Heart right ventricle (tissue), 16 donors: ENCODE measurements around the gene ILK. TPM values are rescaled to one million over a fixed set of nuclear protein-coding genes. Genes with fewer than 3 reads are reported as not detected.

Experiments used
- ATAC-seq, 8 donors: fragments of 200-7000 bp; cut with Tn5 transposase; one replicate each; pipeline ENCODE4 v1.9.1; 2020; ENCODE audit warnings: mild to moderate bottlenecking in 8 of 8, moderate library complexity in 8 of 8, moderate number of reproducible peaks in 1 of 8
- DNase-seq, 2 donors: peaks; one replicate each; pipeline ENCODE4 v3.0.0-alpha.2; 2020
- H3K27ac ChIP-seq, 10 donors: fragments of 200-600 bp; sonication (generic) in 2 of 10; one replicate each; pipeline versions ENCODE4 v1.5.0 to v1.8.0; 2020 to 2022; ENCODE audit warnings: mild to moderate bottlenecking in 3 of 10
- H3K27me3 ChIP-seq, 7 donors: fragments of 200-600 bp; one replicate each; pipeline ENCODE4 v1.8.0; 2021 to 2022; ENCODE audit warnings: mild to moderate bottlenecking in 2 of 7
- H3K36me3 ChIP-seq, 9 donors: fragments of 200-600 bp; sonication (generic) in 1 of 9; one replicate each; pipeline versions ENCODE4 v1.5.0 to v1.8.0; 2020 to 2022; ENCODE audit warnings: mild to moderate bottlenecking in 2 of 9
- H3K4me1 ChIP-seq, 9 donors: fragments of 200-600 bp; sonication (generic) in 1 of 9; one replicate each; pipeline versions ENCODE4 v1.5.0 to v1.8.0; 2020 to 2022; ENCODE audit warnings: mild to moderate bottlenecking in 4 of 9
- H3K4me3 ChIP-seq, 10 donors: fragments of 200-600 bp; sonication (generic) in 2 of 10; one replicate each; pipeline versions ENCODE4 v1.5.0 to v1.8.0; 2020 to 2022; ENCODE audit warnings: mild to moderate bottlenecking in 7 of 10, moderate library complexity in 2 of 10
- H3K9me3 ChIP-seq, 11 donors: fragments of 200-600 bp in 10 of 11; sonication (generic) in 2 of 11; one replicate each; pipeline versions ENCODE4 v1.5.0 to v1.8.0; 2013 to 2022; ENCODE audit warnings: mild to moderate bottlenecking in 2 of 11, control low read depth in 1 of 11, moderate library complexity in 1 of 11
- WGBS, 2 donors: extraction: QIAGEN DNeasy Blood & Tissue Kit; methylation state at CpG; one replicate each; pipeline ENCODE4 v1.1.7; 2013; ENCODE audit warnings: inconsistent platforms in 1 of 2; 5-methylcytosine and 5-hydroxymethylcytosine counted together
- intact Hi-C, 10 donors: fragments of 100-400 bp; cut with DNase I; formaldehyde crosslinking; loops; one replicate each; pipeline versions ENCODE4 v1.11.1 to v1.14.2; 2022
- polyA plus RNA-seq, 2 donors: library from polyadenylated mRNA; stranded (reverse); fragments of 200-250 nt; gene quantifications; one replicate each; pipeline ENCODE4 v1.2.3, GENCODE V29; 2013
- total RNA-seq, 10 donors: library from RNA; stranded (reverse); fragmentation: NEBNext Ultra II Directional in 3 of 10; extraction: Animal tissue kit (Norgen Biotek cat#: 25700) in 3 of 10; gene quantifications; one replicate each; pipeline versions ENCODE4 v1.2.1 to v1.2.4, GENCODE V29; 2021 to 2023
- TF ChIP-seq, protein P1 (sequence below), 9 donors: fragments of 200-600 bp; sonication (generic) in 2 of 9; IDR thresholded peaks; one replicate each; pipeline versions ENCODE4 v1.5.0 to v1.8.0; 2021 to 2022; ENCODE audit warnings: antibody characterized with exemption in 9 of 9, mild to moderate bottlenecking in 5 of 9, moderate library complexity in 1 of 9
- donor health status: Arrhythmogenic right ventricular cardiomyopathy.
- donor health status: ischemic (EF 13 %, LVEDD 7.1; RV severe dilation, severe dysfunction).
- donor health status: healthy with polysubstance abuse.
- donor health status: DM: no; HTN: yes; CAD: no.
- donor health status: DM: no; HTN: no; CAD: no.
- donor health status: ischemic (EF 25% LVEDD 6.9; RV normal size, moderate dysfunction).
- donor health status: ischemic (EF 25% LVEDD 5.7; RV mildly dilated, moderate dysfunction).
- donor health status: healthy.
- donor health status: DM: yes; HTN: yes; CAD: no.
- donor health status: Ischemic cardiomyopathy.
- donor health status: ischemic (EF 35%, LVEDD 5.7; RV mildly dilated, moderate dysfunction).
- donor health status: nonischemic (EF 11% LVEDD 7.7; RV severe dilation, severe dysfunction).
- donor health status: DM: yes; HTN: yes; CAD: no.
- donor health status: PGD.
- donor health status: ischemic (EF 29% LVEDD 5.4; RV normal size, mild dysfunction).
- donor health status: nonischemic (EF 23%, LVEDD 6.1; RV moderate dilation, normal function).

The ILK gene
- total and polyA plus RNA-seq, 12 donors, result 150 to 247 (median 214) TPM

DNA sequence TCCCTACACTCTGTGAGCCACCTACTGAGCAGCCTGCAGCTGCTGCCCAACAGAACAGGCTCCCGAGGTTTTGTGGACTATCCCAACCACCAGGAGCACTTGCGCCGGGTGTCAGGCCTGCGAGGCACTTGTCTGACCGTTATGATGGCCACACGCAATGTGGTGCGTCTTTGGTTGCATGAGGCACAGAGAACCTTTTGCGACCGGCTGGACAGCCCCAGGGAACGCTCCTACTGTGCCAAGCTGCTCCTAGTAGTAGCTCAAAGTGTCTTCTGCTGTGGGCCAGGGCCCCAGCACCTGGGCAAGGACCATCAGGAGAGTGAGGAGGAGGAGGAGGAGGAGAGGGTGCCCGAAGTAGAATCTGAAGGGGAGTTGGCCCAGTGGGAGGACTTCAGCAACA, 46.5 kb upstream of the ILK start:
- TF ChIP-seq, protein P1, sequence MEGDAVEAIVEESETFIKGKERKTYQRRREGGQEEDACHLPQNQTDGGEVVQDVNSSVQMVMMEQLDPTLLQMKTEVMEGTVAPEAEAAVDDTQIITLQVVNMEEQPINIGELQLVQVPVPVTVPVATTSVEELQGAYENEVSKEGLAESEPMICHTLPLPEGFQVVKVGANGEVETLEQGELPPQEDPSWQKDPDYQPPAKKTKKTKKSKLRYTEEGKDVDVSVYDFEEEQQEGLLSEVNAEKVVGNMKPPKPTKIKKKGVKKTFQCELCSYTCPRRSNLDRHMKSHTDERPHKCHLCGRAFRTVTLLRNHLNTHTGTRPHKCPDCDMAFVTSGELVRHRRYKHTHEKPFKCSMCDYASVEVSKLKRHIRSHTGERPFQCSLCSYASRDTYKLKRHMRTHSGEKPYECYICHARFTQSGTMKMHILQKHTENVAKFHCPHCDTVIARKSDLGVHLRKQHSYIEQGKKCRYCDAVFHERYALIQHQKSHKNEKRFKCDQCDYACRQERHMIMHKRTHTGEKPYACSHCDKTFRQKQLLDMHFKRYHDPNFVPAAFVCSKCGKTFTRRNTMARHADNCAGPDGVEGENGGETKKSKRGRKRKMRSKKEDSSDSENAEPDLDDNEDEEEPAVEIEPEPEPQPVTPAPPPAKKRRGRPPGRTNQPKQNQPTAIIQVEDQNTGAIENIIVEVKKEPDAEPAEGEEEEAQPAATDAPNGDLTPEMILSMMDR (IDR thresholded peaks at IDR 0.05), result no peak
- Histone ChIP-seq H3K9me3 (no peaks in the 10 kb centered on the region), H3K27ac (no peak overlapping the region), H3K4me3 (no peak overlapping the region), H3K27me3 (no peaks in the 10 kb centered on the region), H3K4me1 (peaks cover 0 to 10% (median 0%) of the 10 kb centered on the region in 9 donors), H3K36me3 (peaks cover 0 to 4% (median 0%) of the 10 kb centered on the region in 9 donors)
- no peak for ATAC-seq
- DNase-seq, result no peak
- intact Hi-C loops, result no loop called here
- WGBS, 2 donors, result 93 to 97% methylated on average over 11 of the region's 11 CpGs

GRCh38 chr11:6557761-6558674, 45.6 kb upstream of the ILK start:
- intact Hi-C loops, result no loop called here
- 62 to 77% methylated on average over 14 of the region's 14 CpGs for WGBS, 2 donors
- TF ChIP-seq, protein P1 (IDR thresholded peaks at IDR 0.05), result no peak
- H3K4me3 ChIP-seq, result no peak overlapping the region
- H3K4me1 ChIP-seq, result peaks cover 0 to 10% (median 0%) of the 10 kb centered on the region in 9 donors
- H3K27ac ChIP-seq, result no peak overlapping the region
- H3K27me3 ChIP-seq, result no peaks in the 10 kb centered on the region
- H3K9me3 ChIP-seq, result no peaks in the 10 kb centered on the region
- peak; percentile 72 to 97 (median 88) for ATAC-seq
- DNase-seq, result peak; percentile 33 to 44
- H3K36me3 ChIP-seq, result peaks cover 0 to 4% (median 0%) of the 10 kb centered on the region in 9 donors

GRCh38 chr11:6559369-6559768, 44.2 kb upstream of the ILK start:
- DNase-seq, result no peak
- TF ChIP-seq, protein P1 (IDR thresholded peaks at IDR 0.05), result no peak
- WGBS, 2 donors, result 98 to 100% methylated on average over 1 of the region's 1 CpG
- intact Hi-C loops, result no loop called here
- H3K36me3 ChIP-seq, result peaks cover 0 to 7% (median 0%) of the 10 kb centered on the region in 9 donors
- no peaks in the 10 kb centered on the region for H3K9me3 ChIP-seq
- ATAC-seq, result peak in 1 of 8 donors; percentile 31
- no peak overlapping the region for H3K27ac ChIP-seq
- H3K4me1 ChIP-seq, result peaks cover 0 to 10% (median 0%) of the 10 kb centered on the region in 9 donors
- H3K27me3 ChIP-seq, result no peaks in the 10 kb centered on the region
- H3K4me3 ChIP-seq, result no peak overlapping the region

GRCh38 chr11:6561288-6561687, 42.3 kb upstream of the ILK start:
- no peak overlapping the region for H3K27ac ChIP-seq
- TF ChIP-seq, protein P1 (IDR thresholded peaks at IDR 0.05), result no peak
- intact Hi-C loops, result no loop called here
- H3K4me1 ChIP-seq, result peaks cover 0 to 11% (median 0%) of the 10 kb centered on the region in 9 donors
- no peak for ATAC-seq
- no peak overlapping the region for H3K4me3 ChIP-seq
- H3K36me3 ChIP-seq, result peaks cover 0 to 11% (median 0%) of the 10 kb centered on the region in 9 donors
- no peak for DNase-seq
- H3K27me3 ChIP-seq, result no peaks in the 10 kb centered on the region
- no peaks in the 10 kb centered on the region for H3K9me3 ChIP-seq
- WGBS, 2 donors, result 94 to 97% methylated on average over 3 of the region's 3 CpGs
